Cerebellar nuclear complex (tissue), 1 donor: ENCODE measurements around the gene RNF144A.

Experiments
- DNase-seq, 2 experiments: peaks; one replicate each; lab custom pipeline; 2025; lab: John Stamatoyannopoulos, UW

RNF144A gene

DNA sequence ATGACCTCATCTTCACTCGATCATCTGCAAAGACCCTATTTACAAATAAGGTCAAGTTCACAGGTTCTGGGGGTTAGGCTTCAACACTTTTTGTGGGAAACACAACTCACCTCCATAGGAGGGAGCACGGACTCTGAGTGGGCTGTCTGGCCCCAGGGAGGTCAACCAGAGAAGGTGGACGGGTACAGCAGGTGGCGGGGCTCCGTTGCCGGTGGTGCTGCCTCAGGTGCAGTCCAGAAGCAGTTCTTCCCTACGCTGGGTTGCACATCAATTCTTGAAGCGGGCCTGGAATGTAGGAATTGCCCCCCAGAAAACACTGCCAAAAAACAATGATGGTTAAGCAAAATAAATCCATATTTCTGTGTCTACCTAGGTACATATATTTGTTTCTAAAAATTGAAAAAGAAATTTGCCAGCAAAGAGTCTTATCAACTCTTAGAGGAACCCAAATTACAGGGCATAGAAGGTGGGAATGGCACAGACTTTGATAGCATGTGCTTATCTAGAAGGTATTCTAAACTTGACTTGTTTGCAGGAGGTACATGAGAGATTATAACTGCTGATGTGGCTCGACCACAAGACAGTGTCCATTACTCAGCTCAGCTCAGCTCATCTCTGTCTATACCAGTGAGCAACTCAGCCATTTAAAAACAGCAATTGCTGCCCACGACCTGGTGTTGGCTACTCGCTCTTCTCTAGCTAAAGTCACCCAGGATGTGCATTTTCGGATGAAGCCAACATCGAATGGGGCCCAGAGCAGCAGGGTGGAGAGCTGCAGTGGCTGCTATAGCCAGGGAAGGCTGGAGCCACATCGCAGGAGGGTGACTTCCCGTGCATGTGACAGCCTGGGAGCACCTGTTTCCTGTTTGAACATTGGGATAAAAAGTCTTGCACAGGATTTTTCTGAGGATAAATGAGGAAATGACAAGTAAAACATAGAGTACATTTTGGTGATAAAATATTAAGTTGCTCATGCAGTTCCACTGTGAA, 128.7 kb downstream of the RNF144A start:
- no peak for DNase-seq

DNA sequence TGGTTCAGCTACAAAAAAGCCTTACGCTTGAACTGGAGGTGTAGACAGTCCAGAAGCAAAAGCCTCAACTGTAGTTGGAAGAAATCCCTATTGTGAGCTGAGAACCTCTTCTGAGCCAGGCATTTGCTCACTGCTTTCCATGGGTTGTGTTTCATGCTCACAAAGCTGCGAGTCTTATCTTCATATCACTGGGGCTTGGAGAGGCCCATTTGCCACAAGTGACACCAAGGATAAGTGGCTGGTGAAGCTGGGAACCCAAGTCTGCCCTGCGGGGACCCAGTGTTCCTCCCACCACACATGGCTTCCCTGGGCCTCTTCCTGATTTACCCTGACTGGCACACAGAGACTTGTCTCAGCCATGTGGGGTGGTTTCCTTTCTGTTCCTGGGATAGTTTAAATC, 130.4 kb downstream of the RNF144A start:
- no peak for DNase-seq

GRCh38 chr2:7048762-7049294, 131.6 kb downstream of the RNF144A start:
- no peak for DNase-seq

GRCh38 chr2:7052404-7052803, 135.2 kb downstream of the RNF144A start:
- no peak for DNase-seq

DNA sequence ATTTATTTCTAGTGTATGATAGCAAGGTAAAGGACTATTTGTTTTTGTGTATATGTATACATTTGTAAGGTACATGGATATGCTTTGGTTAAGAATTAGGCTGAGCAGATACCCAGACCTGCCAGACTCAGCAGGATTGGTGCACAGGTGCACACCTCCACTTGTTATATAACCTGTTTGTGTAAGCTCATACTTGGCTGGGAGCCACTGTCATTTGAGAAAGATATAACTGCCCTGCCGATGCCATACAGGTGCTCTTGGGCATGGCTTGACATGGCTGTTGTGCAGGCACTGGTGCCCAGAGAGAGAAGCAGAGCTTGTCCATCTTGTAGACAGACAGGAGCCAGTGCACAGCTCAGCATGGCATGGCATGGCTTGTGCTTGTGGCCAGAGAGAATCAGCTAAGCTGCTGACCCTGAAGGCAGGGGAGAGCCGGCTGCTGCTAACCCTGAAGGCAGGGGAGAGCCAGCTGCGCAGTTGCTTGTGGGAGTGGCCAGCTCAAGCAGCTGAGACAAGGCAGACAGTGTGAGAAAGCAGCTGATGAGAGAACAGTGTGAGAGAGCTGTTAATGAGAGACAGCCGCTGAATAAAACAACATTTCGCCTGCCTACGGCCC, 136.5 kb downstream of the RNF144A start:
- DNase-seq, result no peak

DNA sequence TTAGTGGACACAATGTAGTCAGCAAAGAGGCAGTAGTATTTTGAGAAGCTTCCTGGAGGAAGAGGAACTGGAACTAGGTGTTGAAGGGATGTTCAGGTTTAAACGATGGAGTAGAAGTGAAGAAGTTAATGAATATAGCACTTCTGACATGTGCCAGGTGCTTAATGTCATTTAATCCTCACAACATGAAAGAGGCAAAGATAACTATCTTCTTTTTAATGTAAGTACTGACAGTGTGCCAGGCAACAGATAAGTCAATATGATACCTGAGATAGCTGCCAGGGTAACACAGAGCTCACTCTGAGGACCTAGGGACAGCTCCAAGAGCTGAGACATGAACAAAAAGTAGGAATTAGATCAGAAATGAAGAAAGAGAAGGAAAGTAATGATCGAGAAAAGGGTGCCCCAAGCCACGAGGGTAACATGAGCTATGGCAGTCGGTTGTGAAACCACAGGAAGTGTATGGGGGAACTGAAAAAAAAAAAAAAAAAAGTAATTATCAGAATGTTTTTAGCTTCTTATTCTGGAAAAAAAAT, 140.7 kb downstream of the RNF144A start:
- DNase-seq, result no peak

DNA sequence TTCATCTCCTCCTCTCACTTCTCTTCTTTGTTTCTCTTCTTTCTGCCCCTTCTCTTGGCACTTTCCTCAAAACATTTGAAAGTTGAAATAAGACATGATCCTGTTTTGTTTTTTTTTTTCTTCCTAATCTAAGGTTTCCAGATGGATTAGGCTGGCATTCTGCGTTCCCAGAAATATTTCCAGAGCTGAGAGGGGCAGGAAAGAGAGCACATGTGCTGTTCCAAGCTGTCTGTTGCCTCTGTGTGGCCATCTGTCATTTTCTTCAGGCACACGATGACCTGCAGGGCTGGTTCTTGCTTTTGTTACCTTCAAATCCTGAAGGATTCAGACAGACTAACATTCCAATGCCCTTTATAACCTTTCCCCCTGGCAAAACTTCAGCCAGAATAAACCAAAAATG, 142.9 kb downstream of the RNF144A start:
- no peak for DNase-seq

DNA sequence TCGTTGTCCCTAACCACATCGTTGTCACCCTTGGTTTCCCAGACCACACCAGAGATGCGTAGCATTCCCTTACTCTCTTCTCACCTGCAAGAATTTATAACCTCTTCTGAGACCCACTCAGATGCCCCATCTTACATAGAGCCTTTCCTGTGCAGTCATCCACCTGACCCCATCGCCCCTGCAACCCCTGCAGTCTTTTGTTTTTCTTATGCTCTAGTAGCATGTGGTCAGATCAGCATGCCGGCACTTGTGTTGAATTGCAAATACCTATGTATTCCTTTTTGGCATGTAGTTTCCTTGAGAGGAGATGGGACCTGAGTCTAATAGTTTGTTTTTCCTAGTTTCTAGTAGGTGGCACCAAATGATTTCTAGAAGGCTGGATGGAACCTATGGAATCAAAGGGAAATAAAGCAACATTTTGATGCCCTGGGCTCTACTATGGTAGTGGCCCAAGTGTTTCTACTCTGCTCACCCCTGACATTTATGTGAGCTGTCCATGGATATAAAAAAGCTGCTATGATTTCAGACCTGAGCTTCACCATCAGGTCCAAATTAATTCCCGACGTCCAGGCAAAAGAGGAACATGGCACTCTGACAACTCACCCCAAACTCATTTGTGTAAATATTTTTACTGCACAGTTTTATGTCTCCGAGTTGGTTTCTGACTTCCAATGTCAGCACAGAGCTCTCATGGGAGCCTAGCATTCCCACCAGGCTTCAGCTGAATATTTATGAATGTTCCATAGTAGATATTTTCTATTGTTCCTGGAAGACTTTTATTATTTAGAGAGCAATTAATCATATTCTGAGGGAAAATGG, 143.6 kb downstream of the RNF144A start:
- DNase-seq, result no peak

- no peak for DNase-seq
Observed at GRCh38 chr2:7061450-7061789, 144.2 kb downstream of the RNF144A start.

DNA sequence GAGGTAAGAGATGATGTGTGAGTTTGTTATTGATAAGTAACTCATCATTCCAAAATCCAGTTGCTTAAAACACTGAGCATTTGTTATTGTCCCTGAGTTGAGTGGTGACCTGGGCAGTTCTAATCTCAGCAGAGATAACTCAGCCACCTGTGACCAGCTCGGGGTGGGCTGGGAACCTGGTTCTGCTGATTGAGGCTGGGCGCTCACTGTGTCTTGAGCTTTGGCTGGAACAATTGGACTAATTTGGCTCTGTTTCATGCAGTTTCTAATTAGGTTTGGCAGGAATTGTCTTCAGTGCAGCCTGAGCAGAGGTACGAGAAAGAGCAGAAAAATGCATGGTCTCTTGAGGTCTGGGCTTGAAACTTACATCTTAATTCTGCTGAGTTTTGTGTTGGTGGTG, 144.7 kb downstream of the RNF144A start:
- DNase-seq, result peak in 1 of 2 experiments; percentile 65

DNA sequence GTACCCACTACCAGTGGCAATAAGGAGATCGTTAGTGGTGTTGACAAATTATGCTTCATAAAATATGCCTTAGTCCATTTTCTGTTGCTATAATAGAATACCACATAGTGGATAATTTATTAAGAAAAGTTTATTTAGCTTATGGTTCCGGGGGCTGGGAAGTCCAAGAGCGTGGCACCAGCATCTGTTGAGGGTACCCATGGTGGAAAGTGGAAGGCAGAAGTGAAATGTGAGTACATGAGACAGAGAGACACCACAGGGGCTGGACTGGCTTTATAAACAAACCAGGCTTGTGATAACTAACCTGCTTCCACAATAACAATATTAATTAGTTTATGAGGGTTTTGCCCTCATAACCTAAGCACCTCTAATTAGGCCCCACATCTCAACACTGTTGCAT, 146.6 kb downstream of the RNF144A start:
- DNase-seq, result no peak

DNA sequence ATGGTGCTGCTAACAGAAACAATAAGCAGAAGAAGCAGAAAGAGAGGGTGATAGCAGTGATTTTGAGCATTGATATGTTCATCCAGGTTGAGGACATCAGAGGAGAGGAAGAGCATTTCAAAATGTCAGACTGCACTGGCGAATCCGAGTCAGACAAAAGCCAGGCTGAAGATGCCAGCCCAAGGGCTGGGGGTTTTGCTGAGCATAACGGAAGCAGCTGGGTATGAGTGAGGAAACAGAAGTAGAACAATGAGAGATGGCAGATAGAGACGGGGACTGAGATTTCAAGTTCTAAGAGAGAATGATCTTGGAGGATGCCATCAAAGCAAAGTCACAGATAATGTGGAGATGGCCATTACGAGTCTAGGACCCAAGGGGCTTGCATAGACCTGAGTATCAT, 151.2 kb downstream of the RNF144A start:
- no peak for DNase-seq

GRCh38 chr2:7070483-7070882, 153.3 kb downstream of the RNF144A start:
- DNase-seq, result no peak

DNA sequence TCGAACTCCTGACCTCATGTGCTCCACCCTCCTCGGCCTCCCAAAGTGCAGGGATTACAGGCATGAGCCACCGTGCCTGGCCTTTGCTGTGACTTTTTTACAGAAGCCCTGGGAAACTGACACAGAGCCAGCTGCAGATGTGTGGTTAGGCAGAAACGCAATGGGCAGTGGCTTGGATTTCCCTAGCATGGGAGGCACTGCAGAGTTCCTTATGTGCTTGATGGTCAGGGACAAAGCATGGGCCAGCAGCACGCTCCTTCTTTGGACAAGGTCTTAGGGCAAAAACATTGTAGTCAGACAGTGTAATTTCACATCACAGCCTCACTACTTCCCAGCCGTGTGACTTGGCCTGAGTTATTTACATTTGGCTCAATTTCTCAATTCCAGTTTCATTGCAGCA, 153.9 kb downstream of the RNF144A start:
- DNase-seq, result no peak

GRCh38 chr2:7071916-7072556, 154.8 kb downstream of the RNF144A start:
- no peak for DNase-seq

DNA sequence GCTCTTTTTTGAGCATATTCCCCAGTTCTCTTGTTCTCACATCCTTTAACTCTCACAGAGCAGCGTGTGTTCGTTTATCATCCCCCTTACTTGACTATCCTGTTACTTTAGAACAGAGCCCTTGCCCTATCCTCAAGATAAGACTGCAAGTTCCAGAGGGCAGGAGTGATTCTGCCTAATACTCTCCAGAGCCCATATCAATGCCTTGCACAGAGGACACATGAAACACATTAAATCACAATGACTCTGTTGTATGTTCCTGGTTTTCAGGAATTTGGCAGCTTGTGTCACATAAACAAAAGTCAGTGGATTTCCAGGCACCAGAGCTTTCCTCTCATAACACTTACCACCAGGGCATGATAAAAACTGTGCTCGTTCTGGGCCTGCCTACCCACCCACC, 156.7 kb downstream of the RNF144A start:
- DNase-seq, result no peak

DNA sequence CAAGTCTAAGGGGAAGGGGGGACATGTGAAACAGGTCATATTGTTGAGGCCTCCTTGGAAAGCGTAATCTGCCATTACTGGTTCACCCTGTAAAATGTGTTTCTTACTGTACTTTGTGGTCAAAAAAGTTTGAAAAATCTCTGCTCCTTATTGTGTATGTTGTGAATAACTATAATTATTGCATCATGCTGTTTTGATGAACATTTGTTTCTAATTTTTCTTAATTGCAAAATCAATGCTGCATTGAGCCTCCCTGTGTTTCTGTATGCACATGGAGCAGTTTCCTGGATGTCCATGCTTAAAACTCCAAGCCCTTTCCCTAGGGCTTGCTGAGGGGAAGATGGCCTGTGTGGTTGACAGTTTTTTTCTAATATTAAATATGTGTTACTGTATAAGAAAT, 158.6 kb downstream of the RNF144A start:
- no peak for DNase-seq

DNA sequence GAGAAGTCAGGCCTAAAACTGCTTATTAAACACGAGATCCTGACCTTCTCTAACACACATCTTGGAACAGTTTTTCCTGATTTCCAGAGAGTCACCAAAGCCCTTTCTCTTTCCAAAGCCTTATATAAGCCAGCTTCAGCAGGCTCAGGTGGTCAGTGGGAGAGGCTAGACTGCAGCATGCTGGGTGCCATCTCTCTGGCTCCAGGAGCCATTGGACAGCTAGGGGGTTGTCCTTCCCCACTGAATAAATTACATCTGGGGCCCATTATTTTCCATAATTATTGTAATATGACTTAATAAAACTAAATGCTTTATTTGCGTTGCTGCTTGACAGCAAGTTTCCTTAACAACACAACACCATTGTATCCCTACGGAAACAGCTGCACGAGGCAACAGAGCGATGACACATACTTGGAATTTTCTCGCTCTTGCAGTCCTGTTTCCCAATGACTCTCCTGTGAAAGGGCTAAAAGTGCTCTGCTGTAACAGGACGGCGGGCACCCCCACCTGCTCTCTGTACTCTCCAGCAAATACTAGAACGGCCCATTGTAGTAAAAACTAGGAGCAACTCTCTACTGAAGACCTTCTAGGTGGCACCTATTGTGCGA, 160.6 kb downstream of the RNF144A start:
- DNase-seq, result no peak

- DNase-seq, result no peak
Observed at GRCh38 chr2:7083580-7084509, 166.6 kb downstream of the RNF144A start.

DNA sequence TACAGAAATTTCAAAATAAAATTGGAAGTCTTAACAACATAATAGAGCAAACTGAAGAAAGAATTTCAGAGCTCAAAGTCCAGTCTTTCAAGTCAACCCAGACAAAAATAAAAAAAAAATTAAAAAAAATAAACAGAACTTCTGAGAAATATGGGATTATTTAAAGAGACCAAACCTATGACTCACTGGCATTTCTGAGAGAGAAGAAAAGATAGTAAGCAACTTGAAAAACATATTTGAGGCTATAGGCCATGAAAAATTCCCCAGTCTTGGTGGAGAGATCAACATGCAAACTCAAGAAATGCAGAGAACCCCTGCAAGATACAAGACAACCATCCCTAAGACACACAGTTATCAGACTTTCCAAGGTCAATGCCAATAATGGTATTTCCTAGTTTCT, 167.4 kb downstream of the RNF144A start:
- no peak for DNase-seq
